NOMO-1 treated with DMSO at 0.1 percent for 48 hours (cell line): ENCODE results near the gene SH3GL2.
"Not testable (repeated sequence)": the region's sequence is repeated elsewhere in the genome, so short reads cannot be mapped to it uniquely, and the experiment has no call there.

Experiments
- DNase-seq: peaks from one replicate; lab custom pipeline; 2025; ENCODE audit not compliant: unreplicated experiment; lab: John Stamatoyannopoulos, UW

Gene SH3GL2

GRCh38 chr9:17742067-17742466, 163.2 kb downstream of the SH3GL2 start:
- DNase-seq, result no peak

DNA sequence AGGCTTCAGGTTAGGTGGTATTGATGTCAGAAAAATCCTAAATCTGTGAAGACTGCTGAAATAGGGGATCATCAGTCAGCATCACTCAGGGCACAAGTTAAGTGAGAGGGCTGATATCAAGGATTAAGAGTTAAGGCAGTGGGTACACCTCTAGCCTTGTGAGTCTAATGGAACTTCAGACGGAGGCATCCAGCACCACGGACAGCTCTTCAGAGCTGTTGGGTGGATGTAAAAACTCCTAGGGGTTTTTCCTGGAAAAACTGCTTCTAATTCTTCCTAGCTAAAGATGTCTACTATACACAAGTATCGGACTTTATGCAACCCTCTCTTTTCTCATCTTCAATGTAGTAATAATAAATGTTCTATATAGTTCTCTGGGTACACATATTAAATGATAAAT, 165.9 kb downstream of the SH3GL2 start:
- no peak for DNase-seq

GRCh38 chr9:17750269-17750668, 171.4 kb downstream of the SH3GL2 start:
- DNase-seq, result no peak

DNA sequence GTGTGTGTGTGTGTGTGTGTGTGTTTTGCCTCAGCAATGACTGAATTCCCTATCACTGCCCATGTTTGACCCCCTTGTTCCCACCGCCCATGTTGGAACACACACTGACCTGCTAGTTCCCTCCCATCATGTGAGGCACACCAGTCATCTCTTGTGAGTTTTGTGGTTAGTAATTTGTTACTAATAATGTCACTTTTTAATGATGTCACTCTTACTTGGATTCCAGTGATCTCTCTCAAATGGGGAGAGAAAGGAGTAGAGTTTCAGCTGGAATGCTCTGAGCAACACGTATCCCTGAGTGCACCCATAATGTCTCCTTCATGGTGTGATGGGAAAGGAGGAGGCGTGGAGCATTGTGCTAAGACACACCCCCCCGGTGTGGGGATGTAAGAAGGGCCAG, 172.6 kb downstream of the SH3GL2 start:
- no peak for DNase-seq

DNA sequence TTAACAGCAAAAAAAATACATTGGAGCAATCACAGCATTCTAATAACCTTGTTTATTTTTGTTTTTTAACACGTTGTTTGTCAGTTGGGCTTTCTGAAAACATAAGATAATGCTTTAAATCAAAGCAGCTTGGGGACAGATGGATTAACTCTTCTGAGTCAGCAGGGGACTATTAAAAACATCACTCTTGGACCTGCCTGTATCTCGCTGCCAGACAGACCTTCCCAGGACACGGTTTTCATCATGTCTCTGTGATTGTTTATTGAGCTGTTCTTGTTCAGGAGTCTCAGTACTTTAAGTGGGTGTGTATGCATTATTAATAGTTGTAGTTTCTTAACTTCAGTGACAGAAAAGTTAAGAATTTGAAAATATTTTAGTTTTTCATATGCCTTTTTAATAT, 173.2 kb downstream of the SH3GL2 start:
- DNase-seq, result no peak

DNA sequence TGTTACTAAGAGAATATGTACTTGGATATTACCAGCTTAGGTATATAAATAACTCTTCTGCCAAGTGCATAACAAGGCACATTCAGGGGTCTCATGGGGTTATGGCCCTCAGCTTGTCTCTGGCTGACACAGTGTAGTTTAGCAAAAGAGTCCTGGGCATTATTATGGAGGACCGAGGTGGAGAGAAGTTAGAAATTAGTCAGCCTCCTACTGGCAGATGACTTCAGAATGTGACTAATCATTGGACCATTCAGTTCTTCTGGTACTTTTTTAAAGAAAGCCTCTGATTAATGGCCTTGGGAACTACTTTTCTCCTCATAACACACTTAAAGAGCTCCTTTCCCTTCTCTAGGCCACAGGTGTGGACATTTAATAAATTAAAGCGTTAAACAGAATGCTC, 178.9 kb downstream of the SH3GL2 start:
- no peak for DNase-seq

GRCh38 chr9:17760250-17760649, 181.4 kb downstream of the SH3GL2 start:
- no peak for DNase-seq

GRCh38 chr9:17761984-17762676, 183.3 kb downstream of the SH3GL2 start:
- no peak for DNase-seq

- no peak for DNase-seq
Measured at GRCh38 chr9:17764306-17764705, 185.4 kb downstream of the SH3GL2 start.

DNA sequence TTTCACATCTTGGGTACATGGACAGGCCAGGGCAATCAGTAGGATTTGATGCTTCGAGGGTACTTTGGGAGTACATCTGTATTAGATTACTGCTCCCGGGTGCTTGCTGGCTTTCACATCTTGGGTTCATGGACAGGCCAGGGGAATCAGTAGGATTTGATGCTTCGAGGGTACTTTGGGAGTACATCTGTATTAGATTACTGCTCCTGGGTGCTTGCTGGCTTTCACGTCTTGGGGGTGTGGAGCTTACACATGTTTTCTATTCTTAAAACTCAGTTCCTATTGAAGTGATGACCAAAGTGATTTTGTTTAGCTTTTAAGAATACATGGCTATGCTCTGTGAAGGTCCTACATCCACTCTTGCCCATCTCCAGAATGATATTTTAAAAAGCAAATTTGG, 186.3 kb downstream of the SH3GL2 start:
- DNase-seq, result not testable (repeated sequence)

GRCh38 chr9:17772223-17772622, 193.4 kb downstream of the SH3GL2 start:
- DNase-seq, result no peak

DNA sequence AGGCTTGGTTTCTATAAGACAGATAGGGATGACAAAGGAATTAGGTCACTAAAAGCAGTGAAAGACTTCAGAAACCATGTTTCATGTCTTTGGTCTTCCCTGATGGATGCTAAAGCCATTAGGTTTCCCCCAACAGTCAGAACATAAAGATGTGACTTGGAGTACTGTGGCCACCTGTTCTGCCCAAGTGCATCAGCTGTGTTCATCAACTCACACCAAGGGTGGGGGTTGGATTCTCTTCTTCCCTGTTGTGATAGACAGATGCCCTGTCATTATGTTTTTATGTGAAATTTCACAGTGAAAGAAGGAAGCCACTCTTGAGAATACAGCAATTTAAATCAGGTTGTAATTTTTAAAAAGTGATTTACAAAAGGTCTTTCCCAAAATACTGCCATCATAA, 196.8 kb downstream of the SH3GL2 start:
- no peak for DNase-seq

GRCh38 chr9:17776735-17777134, 197.9 kb downstream of the SH3GL2 start:
- no peak for DNase-seq

DNA sequence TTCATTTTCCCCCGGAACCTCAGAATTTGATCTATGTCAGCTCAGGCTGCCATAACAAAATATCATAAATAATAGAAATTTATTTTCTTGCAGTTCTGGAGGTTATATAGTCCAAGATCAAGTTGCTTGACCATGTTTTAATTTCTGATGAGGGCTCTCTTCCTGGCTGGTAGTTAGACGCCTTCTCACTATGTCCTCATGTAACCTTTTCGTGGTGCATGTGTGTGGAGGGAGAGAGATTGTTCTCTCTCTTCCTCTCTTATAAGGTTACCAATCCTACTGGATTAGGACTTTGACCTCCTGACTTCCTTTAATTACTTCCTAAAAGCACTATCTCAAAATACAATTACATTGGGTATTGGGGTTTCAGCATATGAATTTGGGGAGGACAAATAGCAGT, 198.6 kb downstream of the SH3GL2 start:
- DNase-seq, result no peak

DNA sequence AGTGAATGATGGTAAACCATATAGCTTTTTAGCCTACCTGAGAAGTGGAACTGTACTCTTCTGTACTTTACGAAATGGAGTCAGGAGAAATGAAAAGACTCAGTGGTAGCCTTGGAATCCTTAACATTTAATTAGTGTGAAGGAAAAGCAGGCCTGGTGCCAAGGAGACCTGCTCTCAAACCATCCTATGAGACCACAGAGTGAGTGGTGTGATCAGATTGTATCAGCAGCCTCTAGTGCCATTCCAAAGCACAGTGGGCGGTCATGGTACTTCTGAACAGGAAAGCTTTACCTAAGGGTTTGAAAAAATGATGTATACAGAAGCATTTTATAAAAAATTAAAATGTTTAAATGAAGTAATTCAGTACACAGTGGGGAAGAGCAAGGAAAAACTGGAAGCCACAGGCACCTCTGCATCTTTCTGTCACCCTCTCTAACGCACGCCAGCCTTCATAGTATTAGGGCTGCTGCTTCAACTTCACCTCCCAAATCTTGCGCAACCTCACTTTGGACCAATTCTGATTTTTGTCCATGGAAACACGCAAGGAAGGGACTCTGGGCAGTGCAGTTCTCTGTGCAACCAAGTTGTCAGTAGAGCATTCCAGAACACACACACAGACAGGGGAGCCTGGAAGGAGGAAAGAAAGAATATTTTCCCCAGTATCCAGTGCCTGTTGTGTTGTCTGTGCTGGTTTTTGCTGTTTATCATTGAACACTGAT, 203.7 kb downstream of the SH3GL2 start:
- no peak for DNase-seq

DNA sequence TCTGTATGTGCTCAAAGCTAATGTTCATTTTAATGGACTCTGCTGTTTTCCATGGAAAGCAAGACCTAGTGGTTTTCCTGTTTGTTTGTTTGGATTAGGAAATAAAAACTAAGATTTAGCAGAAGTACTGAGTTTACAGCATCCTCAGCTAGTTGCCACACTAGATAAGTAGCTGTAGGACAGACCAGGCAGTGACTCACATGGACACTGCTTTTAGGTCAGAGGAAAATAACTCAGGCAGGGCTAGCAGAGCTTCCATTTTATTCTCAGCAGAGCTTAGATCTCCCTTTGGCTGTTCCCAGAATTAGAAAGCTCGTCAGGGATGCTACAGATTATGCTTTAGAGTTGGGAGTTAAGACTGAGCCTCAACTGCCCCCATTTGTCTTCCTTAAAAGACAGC, 204.4 kb downstream of the SH3GL2 start:
- DNase-seq, result no peak

DNA sequence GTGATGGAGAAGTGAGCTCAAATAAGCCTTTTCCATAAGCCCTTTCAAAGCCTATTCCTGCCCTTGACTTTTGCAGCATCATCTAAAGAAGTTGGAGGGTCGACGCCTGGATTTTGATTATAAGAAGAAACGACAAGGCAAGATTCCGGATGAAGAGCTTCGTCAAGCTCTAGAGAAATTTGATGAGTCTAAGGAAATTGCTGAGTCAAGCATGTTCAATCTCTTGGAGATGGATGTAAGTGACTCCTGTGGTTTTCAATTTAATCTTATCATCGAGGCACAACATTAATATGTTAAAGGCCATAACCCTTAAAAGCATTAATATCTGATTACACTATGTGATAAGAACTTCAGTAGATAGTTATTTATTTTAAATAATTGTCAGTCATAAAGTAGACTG, 210.4 kb downstream of the SH3GL2 start:
- DNase-seq, result no peak

DNA sequence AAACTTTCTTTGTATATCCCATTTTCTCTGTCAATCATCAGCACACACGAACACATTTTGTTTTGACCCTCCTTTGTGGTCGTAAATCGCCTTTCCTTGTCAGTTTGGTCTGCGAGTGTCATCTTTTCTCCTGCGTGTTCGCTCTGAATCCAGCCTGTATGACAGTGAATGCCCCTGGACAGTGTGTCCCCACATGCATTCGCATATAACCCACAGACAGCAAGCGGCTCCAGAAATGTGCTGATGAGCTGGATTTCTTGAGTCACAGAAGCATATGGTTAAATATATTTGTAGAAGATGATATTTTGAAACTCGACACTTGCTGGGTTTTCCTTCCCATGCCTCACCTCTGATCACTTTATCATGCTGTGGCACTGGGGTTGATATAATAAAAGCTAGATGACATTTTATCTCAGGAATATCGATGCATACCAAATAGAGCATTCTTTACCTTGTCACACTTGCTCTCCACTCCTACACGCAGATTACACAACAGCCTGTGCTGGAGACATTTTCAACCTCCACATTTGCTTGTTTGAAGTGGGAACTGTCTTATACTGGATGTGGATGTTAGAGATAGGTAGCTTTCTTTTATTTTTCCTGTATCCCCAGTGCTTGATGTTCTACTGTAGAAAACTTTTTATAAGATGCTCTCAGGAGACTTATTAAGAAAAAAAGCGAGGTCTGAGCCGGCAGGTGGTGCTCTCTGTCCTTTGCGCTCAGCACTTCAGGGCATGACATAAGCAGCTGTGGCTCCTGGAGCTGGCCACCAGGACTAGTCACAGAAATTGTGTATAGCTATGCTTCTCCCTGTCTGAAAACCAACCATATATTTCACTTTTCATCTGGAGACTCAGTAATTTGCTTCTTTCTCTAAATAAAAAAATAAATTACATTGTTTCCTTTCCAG, 215.1 kb downstream of the SH3GL2 start:
- no peak for DNase-seq

- no peak for DNase-seq
Measured at GRCh38 chr9:17795744-17796143, 216.9 kb downstream of the SH3GL2 start.

DNA sequence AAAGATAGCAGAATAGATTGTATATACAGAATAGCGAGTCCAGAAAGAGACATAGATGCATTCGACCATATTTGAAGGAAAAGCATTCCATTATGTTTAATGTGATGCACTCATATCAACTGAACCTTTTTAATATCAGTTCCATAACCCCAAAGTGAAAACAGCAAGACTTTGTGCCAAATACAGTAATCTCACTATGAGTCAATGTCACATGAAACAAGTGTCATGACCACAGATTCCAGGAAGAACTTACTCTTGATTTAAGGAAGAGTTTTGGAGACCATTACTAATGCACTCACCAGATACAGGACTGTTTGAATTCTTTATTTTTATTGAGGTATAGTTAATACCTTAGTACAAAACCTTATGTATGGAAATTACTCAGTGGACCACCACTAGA, 220.5 kb downstream of the SH3GL2 start:
- no peak for DNase-seq

- DNase-seq, result no peak
Measured at GRCh38 chr9:17800418-17800817, 221.6 kb downstream of the SH3GL2 start.
